BLaER1 (cell line): ENCODE data around the gene APRT.

Experiments
- H3K27ac ChIP-seq: shearing (Covaris generic); formaldehyde crosslinking; 2 replicates; pipeline ENCODE4 v1.8.1; 2022
- H3K27me3 ChIP-seq: shearing (Covaris generic); formaldehyde crosslinking; 2 replicates; pipeline ENCODE4 v1.8.1; 2022
- H3K36me3 ChIP-seq: shearing (Covaris generic); formaldehyde crosslinking; 2 replicates; pipeline ENCODE4 v1.8.1; 2022
- H3K4me1 ChIP-seq: shearing (Covaris generic); formaldehyde crosslinking; 2 replicates; pipeline ENCODE4 v1.8.1; 2022
- H3K4me2 ChIP-seq: shearing (Covaris generic); formaldehyde crosslinking; 2 replicates; pipeline ENCODE4 v1.8.1; 2022
- H3K4me3 ChIP-seq: shearing (Covaris generic); formaldehyde crosslinking; 2 replicates; pipeline ENCODE4 v1.8.1; 2022
- H3K9ac ChIP-seq: shearing (Covaris generic); formaldehyde crosslinking; 2 replicates; pipeline ENCODE4 v1.8.1; 2022
- H3K9me3 ChIP-seq: shearing (Covaris generic); formaldehyde crosslinking; 2 replicates; pipeline ENCODE4 v1.8.1; 2022
- H4K20me1 ChIP-seq: shearing (Covaris generic); formaldehyde crosslinking; 2 replicates; pipeline ENCODE4 v1.8.1; 2022
- Cebpa-rat ChIP-seq: shearing (Covaris generic); IDR thresholded peaks from 2 replicates; pipeline ENCODE4 v1.8.1; 2022

APRT gene, protein sequence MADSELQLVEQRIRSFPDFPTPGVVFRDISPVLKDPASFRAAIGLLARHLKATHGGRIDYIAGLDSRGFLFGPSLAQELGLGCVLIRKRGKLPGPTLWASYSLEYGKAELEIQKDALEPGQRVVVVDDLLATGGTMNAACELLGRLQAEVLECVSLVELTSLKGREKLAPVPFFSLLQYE

DNA sequence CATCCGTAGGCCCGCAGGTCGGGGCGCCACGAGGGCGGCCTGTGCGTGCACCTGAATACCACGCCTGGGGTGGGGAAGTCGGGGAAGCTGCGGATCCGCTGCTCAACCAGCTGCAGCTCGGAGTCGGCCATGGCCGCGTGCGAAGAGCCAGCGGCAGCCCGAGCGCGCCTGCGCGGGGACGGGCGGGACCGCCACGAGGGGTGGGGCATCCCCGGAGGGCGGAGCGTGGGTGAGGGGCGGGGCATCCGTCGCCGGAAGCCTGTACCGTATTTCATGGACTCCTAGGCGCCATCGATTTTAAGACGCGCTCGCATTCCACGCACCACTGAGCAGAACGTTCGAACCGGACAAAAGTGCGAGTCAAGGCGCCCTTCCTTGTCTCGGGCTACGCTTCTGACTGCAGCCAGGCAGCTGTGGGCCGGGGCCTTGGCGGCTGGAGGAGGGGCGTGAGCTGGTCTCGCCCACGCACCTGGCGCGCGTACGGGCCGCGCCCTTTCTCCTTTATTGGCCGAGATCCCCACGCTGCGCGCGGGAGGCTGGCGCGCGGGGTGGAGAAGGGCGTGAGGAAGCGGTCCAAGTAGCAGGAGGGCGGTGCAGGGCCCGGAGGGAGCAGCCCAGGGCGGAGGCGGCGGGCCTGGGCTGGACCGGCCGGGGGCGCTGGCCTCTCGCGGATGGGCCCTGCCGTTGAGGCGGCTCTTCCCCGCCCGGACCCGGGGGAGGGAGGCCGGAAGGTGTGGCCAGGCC is at the start of gene APRT:
TSS of gene APRT (minus strand) at position 160 of the 744 bp plus-strand sequence. CDS start at position 131, 29 bp downstream.
- Histone ChIP-seq H3K4me2 (peak within 1 kb of the TSS; percentile 89), H3K4me1 (peaks cover 59% of the 10 kb centered on the region), H3K36me3 (peaks cover 34% of the 10 kb centered on the region), H3K27ac (peak within 1 kb of the TSS; percentile 99), H3K9ac (peak within 1 kb of the TSS; percentile 97), H4K20me1 (peaks cover 55% of the 10 kb centered on the region), H3K27me3 (no peaks in the 10 kb centered on the region), H3K9me3 (peaks cover 4% of the 10 kb centered on the region; the same call in 1 of the 2 replicates), H3K4me3 (peak within 1 kb of the TSS; percentile 72)
- TF ChIP-seq Cebpa-rat: no peak

DNA sequence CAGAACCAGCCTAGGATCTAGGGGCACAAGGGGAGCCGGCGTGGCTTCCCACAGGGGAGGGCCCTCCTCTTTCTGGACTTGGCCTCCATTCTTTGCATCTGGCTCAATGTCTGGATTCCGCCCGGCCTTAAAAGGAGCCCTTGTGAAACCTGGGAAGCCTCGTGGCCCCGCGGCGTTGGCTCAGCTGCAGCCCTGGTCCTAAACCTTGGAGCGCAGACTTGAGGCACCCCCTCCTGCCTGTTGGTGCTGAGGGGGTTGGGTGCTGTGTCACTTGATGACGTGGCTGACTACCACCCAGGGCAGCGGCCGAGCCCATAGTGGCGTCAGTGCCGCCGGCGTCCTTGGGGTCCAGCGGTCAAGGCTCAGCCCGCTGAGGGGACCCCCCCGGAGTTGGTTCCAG is 49.6 kb upstream of the APRT start:
- Histone ChIP-seq H3K27ac (peak overlapping the region; percentile 58; the same call in 1 of the 2 replicates), H3K27me3 (no peaks in the 10 kb centered on the region), H4K20me1 (peaks cover 39% of the 10 kb centered on the region), H3K36me3 (peaks cover 34% of the 10 kb centered on the region), H3K4me1 (peaks cover 70% of the 10 kb centered on the region), H3K4me2 (peak overlapping the region; percentile 85), H3K9me3 (no peaks in the 10 kb centered on the region), H3K9ac (peak overlapping the region; percentile 42; the same call in 1 of the 2 replicates), H3K4me3 (no peak overlapping the region)
- TF ChIP-seq Cebpa-rat: no peak

DNA sequence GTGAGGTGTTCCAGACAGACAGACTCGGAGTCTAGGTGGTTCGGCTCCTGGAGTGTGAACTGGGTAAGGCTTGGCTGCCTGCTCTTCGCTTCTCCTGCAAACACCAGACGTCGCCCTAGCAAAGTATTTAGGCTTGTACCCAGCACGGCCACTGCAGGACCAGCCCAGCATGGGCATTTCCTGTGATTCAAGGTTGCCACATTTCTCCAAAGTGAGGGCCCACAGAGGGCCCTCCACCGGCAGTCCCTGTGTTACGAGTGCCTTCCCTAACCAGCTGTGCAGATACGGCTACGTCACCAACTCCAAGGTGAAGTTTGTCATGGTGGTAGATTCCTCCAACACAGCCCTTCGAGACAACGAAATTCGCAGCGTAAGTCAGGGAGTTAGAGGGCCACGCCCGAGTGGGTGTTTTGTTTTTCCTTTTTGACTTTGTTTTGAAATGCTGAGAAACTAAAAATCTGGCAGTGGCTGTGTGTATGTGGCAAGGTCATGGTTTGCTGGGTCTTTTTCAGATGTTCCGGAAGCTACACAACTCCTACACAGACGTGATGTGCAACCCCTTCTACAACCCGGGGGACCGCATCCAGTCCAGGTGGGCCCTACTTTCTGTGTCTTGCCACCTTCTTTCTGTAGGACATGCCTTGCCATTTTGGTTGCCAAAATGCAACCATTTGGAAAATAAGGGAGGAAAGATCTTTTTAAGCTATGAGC is 47.8 kb upstream of the APRT start:
- peaks cover 34% of the 10 kb centered on the region for H3K36me3 ChIP-seq
- H3K4me2 ChIP-seq: peak overlapping the region; percentile 85
- H3K27ac ChIP-seq: peak overlapping the region; percentile 58; the same call in 1 of the 2 replicates
- H3K9me3 ChIP-seq: no peaks in the 10 kb centered on the region
- peak overlapping the region; percentile 42 for H3K9ac ChIP-seq
- TF ChIP-seq Cebpa-rat: peak; percentile 63; the same call in 1 of the 2 replicates
- H4K20me1 ChIP-seq: peaks cover 56% of the 10 kb centered on the region
- H3K27me3 ChIP-seq: no peaks in the 10 kb centered on the region
- peaks cover 78% of the 10 kb centered on the region for H3K4me1 ChIP-seq
- H3K4me3 ChIP-seq: 0 out of 2 replicates have a peak overlapping the region, but pooled peaks have one; percentile 9

DNA sequence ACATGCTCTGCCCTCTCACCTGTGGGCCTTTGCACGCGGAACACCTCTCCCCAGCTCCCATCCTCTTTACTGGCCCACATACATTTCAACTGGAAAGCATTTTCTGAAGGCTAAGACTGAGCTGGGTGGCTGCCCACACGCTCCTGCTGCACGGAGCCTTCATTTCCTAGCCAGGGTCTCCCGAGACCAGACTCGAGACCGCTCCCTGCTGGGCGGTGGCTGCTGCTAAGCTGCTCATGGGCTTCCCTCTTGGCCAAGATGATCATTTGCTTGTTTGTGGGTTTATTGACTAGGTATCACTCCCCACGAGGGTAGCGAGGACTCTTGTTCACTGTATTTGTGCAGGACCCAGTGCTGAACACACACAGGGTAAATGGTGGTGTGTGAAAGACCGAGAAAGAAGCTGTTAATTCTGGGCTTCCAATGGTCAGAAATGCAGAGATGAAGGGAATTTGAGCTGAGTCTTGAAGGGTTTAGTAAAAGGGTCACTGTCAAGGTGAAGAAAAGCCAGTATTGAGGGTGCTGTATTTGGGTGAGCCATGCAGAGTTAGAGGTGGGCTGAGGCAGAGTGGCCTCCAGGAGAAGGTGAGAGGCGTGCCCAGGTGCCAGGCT is 46.1 kb upstream of the APRT start:
- Histone ChIP-seq H4K20me1 (peaks cover 73% of the 10 kb centered on the region), H3K9ac (peak overlapping the region; percentile 88), H3K36me3 (peaks cover 38% of the 10 kb centered on the region), H3K4me1 (peaks cover 74% of the 10 kb centered on the region), H3K27me3 (no peaks in the 10 kb centered on the region), H3K4me2 (peak overlapping the region; percentile 85), H3K4me3 (peak overlapping the region; percentile 94), H3K27ac (peak overlapping the region; percentile 89), H3K9me3 (no peaks in the 10 kb centered on the region)
- TF ChIP-seq Cebpa-rat: no peak

DNA sequence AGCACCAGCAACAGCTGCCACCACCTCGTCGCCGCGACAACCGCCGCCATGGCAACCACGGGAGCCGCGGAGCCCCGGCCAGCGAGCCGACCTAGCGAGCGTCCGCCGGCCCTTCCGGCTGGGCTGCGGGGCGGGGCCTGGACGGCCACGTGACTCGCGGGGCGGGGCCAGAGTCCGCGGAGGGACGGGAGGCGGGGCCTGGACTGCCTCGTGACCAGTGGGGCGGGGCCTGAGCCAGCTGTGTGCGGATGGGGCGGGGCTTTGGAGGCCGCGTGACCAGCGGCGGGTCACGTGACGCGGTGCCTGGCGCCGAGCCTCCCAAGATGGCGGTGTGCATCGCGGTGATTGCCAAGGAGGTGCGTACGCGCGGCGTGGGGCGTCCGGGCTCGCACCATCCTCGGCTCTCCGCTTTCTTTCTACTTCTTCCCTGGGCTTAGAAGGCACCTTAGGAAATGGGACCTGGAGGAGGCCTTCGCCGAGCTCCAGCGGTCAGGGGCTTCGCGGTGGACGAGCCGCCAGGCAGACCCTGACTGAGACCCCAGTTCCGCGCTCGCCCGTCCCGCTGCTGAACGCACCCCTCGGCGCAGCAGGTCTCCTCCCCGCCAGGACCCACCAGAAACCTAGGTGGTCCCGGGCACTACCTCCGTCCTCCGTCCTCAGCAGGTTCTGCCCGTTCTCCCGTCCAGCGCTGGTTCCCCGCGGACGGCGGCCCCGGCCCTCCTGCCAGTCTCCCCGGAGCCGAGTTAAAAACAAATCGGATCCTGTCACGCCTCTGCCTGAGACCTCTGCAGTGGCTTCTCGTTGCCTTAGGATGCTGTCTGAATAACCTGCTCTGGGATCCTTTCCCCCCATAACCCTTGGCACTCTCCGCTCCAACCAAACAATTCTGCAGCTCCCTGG is 45.4 kb upstream of the APRT start, which contains the start of the genes GALNS and TRAPPC2L:
TSS of gene GALNS (minus strand) at position 120 of the 900 bp plus-strand sequence. CDS start at position 50, 70 bp downstream.
TSS of gene TRAPPC2L (plus strand) at position 300 of the 900 bp plus-strand sequence. CDS start at position 324, 24 bp downstream.
- Histone ChIP-seq H3K4me3 (peak within 1 kb of the TSS; percentile 94), H3K9me3 (no peaks in the 10 kb centered on the region), H3K4me1 (peaks cover 74% of the 10 kb centered on the region), H3K36me3 (peaks cover 31% of the 10 kb centered on the region), H3K9ac (peak within 1 kb of the TSS; percentile 88), H4K20me1 (peaks cover 80% of the 10 kb centered on the region), H3K4me2 (peak within 1 kb of the TSS; percentile 97), H3K27ac (peak within 1 kb of the TSS; percentile 89), H3K27me3 (no peaks in the 10 kb centered on the region)
- TF ChIP-seq Cebpa-rat: no peak

DNA sequence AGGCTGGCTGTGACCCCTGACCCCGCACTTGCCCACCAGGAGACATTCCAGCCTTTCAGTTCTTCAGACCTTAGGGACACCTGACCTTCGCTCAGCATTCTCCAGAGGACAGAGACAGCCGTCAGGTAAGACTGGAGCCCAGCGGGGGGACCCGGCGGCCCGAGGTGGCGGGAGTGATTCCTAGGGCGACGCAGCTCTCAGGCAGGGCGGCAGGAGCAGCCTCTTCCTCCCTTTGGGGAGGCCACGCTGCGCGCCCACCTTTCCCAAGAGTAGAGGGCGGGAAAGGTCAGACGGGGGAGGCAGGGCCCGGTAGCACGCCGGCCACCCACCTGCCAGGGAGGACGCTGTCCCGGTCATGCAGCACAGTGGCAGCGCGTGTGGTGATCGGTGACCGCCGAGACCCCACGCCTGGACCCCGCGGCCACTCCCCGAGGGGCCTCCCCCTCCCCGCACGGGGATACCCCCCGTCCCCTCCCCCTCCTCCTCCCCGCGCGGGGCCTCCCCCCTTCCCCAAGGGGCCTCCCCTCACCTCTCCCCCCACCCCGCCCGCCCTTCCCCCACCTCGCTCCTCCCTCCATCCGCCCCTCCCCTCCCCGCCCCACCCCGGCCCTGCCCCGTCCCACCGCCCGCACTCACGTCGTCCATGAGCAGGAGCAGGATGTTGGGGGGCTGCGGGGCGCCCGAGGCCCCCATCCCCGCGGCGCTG is 44.5 kb upstream of the APRT start:
- Histone ChIP-seq H3K4me2 (peak overlapping the region; percentile 97), H3K36me3 (peaks cover 30% of the 10 kb centered on the region), H3K9ac (peak overlapping the region; percentile 88), H4K20me1 (peaks cover 83% of the 10 kb centered on the region), H3K4me1 (peaks cover 67% of the 10 kb centered on the region), H3K4me3 (peak overlapping the region; percentile 94), H3K27ac (peak overlapping the region; percentile 89), H3K27me3 (no peaks in the 10 kb centered on the region), H3K9me3 (no peaks in the 10 kb centered on the region)
- no peak for TF ChIP-seq Cebpa-rat

DNA sequence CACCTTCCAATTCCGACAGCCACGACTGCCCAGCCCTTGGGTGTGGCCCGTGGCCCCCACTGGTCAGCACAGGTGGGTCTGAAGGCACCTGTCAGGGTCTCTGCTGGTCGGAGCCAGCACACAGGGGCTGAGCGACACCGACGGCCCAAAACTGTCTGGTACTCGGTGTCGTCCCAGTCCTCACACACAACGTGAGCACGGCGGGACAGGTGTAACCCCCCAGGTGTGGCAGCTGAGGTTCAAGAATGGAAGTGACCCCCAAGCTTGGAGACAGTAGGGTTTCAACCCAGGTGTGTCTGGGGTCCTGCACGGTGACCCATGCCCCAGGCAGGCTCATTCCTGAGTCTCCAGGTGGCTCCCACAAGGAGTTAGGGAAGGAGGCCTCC is 44.0 kb upstream of the APRT start:
- Histone ChIP-seq H3K27me3 (no peaks in the 10 kb centered on the region), H3K4me2 (peak overlapping the region; percentile 97), H3K4me1 (peaks cover 62% of the 10 kb centered on the region), H3K9me3 (no peaks in the 10 kb centered on the region), H3K36me3 (peaks cover 30% of the 10 kb centered on the region), H4K20me1 (peaks cover 83% of the 10 kb centered on the region), H3K4me3 (peak overlapping the region; percentile 66), H3K27ac (peak overlapping the region; percentile 55; the same call in 1 of the 2 replicates), H3K9ac (peak overlapping the region; percentile 74; the same call in 1 of the 2 replicates)
- no peak for TF ChIP-seq Cebpa-rat

DNA sequence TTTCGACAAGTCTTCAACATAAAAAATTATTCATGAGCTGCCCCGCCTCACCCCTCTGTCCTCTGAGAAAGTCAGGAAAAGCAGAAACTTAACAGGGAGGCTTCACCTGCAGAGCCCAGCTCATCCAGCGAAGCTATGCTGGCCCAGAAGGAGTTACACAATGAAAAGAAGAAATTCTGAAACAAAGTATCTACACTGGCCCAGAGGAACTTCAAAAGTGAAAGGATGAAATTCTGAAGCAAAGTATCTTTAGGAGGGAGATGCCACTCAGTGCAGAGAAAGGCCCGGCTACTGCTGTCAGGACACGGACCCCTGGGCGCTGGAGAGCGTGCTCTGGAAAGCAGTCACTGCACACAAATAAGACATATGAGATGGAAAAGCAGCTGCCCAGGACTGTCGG is 43.4 kb upstream of the APRT start:
- peak overlapping the region; percentile 31; the same call in 1 of the 2 replicates for H3K9ac ChIP-seq
- H3K9me3 ChIP-seq: no peaks in the 10 kb centered on the region
- peaks cover 56% of the 10 kb centered on the region for H3K4me1 ChIP-seq
- peaks cover 83% of the 10 kb centered on the region for H4K20me1 ChIP-seq
- H3K4me2 ChIP-seq: peak overlapping the region; percentile 97
- no peak overlapping the region for H3K27ac ChIP-seq
- no peaks in the 10 kb centered on the region for H3K27me3 ChIP-seq
- TF ChIP-seq Cebpa-rat: no peak
- H3K4me3 ChIP-seq: no peak overlapping the region
- H3K36me3 ChIP-seq: peaks cover 30% of the 10 kb centered on the region
